ENCODE data around the gene NUBP1.
A peak's percentile ranks its signal among the peaks of the same experiment; 100 is the strongest.
"Not testable (repeated sequence)": the region's sequence is repeated elsewhere in the genome, so short reads cannot be mapped to it uniquely, and the experiment has no call there.

NUBP1 gene

DNA sequence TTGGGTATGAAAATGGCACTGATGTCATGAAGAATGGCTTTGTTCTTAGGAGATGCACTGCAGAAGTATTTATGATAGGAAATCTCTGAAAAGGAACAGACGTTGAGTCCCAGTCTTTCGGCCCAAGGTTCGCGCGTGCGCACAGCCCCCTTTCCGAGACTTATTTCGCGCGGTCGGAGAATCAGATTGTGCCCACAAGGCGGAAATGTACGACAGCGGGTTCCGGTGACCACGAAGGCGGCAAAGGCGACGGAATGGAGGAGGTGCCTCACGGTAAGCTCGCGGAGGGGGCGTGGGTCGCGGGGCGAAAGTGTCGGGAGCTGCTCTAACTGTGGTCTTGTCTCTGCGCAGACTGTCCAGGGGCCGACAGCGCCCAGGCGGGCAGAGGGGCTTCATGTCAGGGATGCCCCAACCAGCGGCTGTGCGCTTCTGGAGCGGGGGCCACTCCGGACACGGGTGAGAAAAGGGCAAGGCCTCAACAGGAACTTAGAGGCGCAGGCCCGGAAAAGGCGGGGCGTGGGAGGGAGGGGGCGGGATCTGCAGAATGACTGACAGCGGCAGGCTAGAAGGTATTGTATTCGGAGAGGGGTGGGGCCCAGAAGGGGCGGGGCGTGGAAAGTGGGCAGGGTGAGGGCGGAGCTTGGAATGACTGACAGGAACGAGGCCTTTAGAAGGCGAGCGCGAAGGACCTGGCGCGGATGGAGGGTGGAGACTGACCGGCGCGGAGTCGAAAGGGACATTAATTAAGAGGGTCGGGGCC is at the start of gene NUBP1:
TSS of gene NUBP1 (plus strand) at position 233 of the 760 bp plus-strand sequence. CDS start at position 255, 22 bp downstream.
- peak; percentile 92 for DNase-seq (ENCODE audit: low read depth)

DNA sequence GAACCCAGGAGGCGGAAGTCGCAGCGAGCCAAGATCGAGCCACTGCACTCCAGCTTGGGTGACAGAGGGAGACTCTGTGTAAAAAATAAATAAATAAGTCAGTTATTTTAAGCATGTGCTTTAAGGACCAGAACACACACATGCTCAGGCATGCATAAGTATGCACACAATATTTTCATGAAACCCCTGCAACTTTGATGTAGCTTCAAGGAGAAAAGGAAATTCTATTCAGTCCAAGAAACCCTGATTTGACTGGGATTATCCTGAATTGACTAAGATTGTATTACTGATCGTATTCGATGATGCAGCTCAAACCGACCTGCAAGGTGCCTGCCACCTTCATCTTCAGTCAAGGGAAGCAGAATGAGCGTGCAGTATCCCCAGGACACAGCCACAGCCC is 49.8 kb upstream of the NUBP1 start:
- DNase-seq (ENCODE audit: low read depth), result no peak

DNA sequence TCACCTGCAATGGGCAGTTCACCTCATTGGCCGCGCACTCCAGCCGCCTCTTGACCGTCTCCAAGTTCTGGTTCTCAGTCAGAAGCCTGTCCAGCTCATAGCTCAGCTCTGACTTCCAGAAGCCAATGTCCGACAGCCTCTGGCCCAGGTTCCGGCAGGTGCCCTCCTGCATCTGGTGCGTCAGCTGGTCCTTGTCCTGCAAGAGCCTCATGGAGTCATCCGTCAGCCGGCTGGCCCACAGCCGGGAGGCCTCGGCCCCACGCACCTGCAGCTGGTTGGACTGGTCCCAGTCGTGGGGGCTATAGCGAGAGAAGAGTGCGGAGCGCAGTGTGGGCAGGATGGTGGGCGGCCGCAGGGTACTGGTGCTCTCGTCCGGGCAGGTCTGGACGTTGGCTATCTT is 49.3 kb upstream of the NUBP1 start:
- DNase-seq (ENCODE audit: low read depth), result no peak

DNA sequence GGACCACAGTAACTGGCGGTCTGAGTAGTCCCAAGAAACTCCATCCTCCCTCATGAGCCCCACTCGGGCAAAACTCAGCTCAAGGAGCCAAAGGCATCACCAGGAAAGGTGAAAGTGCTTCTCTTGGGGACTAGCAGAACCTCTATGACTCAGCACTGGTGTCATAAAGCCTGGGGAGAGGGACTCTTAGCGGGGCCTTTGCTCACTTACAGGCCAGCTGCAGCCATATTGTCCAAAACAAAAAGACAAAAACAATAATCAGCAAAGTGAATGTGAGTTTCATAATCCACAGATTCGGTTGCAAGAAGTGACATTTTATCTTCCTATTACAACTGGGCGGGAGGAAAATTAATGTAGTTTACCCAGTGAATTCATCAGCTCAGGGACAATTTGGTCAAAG is 48.8 kb upstream of the NUBP1 start, which contains the start of gene TEKT5:
TSS of gene TEKT5 (minus strand) at position 101 of the 400 bp plus-strand sequence. CDS start at position 44, 57 bp downstream.
- no peak for DNase-seq (ENCODE audit: low read depth)

DNA sequence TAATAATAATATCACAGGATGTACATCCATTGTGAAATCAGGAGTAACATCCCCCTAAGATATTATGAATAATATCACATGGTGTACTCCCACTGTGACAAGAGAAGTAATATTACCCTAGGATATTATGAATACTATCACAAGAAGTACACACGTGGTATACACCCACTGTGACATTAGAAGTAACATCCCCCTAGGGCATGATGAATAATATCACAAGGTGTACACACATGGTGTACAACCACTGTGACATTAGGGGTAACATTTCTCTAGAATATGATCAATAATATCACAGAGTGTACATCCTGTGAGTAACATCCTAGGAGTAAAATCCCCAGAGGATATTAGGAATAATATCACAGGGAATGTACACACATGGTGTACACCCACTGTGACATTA is 43.9 kb upstream of the NUBP1 start:
- no peak for DNase-seq (ENCODE audit: low read depth)

DNA sequence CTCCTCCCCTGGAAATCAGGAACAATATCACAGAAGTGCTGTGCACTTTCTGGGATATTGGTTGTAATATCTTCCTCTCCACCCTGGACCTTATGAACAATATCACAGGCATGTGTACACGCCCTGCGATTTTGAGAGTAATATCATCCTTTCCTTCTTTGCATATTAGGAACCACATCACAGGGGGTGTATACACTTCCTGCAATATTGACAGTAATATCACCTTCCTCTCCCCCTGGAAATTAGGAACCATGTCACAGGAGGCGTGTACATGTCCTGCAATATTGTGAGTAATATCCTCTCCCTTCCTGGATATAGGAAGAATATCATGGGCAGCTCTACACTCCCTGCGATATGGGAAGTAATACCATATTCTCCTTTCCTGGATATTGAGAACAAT is 34.7 kb upstream of the NUBP1 start:
- no peak for DNase-seq (ENCODE audit: low read depth)

DNA sequence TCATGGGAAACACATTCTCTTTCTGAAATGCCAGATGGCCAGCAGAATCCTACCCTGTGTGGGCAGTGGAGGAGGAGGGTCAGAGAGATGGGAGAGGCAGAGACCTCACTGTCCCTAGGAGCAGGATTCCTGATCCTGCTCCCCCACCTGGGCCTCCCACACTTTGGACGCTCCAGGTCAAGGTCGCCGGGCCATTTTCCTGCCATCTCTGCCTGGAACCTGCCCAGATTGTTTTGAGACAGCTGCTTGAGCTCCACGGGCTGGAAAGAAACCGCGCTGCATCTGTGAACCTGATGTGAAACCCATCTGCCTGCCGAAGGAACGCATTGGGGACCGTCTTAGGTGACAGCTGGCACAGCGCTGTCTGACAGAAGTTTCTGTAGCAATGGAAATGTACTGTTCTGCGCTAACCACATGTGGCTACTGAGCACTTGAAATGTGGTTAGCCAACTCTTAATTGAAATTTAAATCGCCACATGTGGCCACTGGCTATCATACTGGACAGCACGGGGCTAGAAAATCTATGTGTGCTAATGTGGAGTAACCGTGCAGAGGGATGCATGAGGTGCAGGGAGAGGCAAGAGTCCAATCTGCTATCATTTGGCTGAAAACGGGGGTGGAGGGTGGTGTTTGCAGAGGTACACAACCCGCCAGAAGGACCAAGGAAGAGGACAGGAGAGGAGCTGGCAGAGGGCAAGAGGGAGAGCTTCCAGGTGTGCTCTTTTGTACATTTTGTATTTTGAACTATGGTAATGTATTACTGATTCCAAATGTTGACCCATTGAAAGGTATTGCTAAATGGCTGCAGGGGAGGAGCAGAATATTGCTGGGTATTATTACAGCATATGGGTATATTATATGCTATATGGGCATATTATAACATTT is 15.4 kb upstream of the NUBP1 start:
- no peak for DNase-seq (ENCODE audit: low read depth)

DNA sequence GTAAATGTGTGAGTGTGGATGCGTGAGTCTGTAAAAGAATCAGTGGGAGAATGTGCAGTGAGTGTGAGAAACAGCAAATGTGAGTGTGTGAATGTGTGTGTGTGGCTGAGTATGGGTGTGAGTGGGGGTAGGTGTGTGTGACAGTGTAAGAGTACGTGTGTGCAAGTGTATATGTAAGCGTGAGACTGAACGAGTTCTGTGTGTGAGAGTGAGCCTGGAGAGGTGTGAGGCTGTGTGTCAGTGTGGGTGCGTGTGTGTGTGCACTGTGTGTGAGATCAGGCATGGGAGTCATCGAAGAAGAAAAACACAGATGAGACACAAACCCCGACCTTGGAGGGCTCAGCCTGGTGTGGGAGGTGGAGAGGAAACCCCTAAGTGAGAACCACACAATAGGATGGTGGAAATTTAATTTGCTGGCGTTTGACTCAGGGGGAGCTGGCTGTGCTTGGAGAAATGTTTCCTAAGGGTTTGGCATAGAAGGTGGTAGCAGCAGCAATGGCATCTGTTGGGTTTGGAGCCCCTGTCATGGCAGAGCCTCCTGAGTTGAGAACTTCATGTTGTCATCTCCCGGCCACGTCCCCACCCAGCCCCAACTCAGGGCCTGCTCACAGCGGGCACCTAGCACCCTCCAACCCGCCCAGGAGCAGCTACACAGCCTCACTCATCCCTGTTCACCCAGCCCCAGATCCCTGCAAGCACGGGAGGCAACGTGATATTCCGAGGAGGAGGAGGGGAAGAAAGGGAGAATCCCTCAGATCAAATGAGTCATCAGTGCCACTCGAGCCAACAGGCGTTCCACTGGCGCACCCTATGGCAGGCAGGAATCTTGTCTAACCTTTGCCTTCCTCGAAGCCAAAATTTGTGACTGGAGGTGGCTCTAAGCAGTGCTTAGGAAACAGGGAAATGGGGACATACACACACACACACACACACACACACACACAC is 14.3 kb upstream of the NUBP1 start:
- DNase-seq (ENCODE audit: low read depth), result peak; percentile 45

DNA sequence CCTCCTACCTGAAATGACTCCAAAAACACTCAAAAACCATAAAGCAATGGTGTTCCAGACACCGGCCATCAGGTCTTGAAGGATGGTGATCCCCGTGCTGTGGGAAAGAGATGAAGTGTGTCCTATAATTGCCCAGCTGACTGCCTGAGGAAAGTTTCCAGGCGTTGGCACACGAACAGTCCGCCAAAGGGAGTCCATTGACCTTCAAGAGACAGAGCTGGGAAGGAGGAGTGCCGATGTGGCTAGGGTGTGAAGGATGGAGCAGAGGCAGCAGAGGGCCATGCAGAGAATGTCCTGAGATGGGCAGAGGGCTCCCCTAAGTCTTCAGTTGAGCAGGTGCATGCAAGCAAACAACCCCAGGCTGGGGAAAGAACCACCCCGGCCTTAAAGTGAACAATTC is 11.9 kb upstream of the NUBP1 start:
- DNase-seq (ENCODE audit: low read depth), result no peak

DNA sequence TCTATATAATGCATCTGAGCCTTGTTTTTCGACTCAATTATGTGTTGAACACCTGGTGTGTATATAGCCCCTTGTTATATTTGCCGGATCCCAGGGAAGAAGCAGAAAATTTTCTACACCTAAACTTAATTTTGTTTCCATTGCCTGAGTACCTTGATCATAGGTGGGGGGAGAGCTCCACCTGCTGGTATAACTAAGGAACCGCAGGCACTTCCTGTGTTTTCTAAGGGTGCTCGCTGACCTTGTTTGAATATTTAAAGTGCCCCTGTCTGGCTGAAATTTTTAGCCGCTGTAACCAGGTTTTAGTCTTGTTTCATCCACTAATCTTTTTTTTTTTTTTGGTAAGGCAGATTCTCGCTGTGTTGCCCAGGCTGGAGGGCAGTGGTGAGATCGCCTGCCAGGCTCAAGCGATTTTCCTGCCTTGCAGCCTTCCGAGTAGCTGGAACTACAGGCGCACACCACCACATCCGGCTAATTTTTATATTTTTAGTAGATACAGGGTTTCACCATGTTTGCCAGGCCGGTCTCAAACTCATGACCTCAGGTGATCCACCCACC is 6.5 kb upstream of the NUBP1 start:
- DNase-seq (ENCODE audit: low read depth), result no peak

DNA sequence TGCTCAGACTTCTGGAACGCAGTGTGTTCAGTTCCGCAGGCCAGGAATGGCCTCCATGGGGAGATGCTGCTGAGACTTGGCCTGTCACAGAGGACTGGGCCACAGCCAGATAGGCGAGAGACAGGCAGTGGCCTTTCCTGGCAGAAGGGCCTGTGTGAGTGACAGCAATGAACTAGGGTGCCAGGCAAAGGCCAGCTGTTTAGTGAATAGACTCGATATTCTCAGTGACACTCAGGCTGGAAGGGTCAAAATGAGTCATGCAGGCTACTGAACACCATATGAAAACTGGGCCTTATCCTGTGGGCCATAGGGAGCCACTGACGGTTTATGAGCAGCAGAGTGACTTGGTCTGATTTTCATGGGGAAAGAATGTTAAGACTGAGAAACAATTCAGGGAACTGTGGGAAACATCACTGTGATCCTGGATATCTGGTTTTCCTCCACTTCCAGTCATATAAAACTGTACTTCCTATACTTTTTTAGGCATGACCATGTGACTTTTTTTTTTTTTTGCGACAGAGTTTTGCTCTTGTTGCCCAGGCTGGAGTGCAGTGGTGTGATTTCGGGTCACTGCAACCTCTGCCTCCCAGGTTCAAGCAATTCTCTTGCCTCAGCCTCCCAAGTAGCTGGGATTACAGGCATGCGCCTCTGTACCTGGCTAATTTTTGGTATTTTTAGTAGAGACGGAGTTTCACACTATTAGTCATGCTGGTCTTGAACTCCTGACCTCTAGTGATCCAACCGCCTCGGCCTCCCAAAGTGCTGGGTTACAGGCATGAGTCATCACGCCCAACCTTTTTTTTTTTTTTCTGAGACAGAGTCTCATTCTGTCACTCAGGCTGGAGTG is 5.2 kb upstream of the NUBP1 start:
- DNase-seq (ENCODE audit: low read depth), result no peak

DNA sequence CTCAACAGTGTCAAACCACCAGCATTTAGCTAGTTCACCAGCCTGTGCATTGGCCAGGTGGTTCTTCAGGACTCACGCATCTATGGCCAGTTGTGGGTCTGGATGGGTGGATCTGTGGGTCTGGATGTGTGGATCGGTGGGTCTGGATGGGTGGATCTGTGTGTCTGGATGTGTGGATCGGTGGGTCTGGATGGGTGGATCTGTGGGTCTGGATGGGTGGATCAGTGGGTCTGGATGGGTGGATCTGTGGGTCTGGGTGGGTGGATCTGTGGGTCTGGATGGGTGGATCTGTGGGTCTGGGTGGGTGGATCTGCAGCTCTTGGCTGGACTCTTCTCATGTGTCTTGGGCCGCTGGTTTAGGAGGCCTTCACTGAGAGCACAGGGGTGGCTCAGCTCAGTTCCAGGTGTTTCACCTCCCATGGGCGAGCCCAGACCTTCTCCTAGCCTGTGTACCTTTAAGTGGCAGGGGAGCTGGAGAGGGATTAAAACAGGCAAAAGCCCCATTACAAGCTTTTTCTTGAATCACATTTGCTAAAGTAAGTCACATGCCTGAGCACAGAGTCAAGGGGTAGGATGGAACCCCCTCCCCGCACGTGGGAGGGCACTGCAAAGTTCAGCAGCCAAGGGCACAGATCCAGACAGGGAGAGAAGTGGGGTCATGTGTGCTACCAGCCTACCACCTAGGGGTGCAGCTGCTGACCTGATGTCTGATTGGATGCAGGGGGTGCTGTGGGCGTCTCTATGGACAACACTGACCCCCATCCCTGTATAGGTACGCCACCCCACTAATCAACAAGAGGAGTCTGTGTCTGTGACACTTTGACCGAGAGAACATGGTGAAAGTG is 3.4 kb upstream of the NUBP1 start:
- no peak for DNase-seq (ENCODE audit: low read depth)

DNA sequence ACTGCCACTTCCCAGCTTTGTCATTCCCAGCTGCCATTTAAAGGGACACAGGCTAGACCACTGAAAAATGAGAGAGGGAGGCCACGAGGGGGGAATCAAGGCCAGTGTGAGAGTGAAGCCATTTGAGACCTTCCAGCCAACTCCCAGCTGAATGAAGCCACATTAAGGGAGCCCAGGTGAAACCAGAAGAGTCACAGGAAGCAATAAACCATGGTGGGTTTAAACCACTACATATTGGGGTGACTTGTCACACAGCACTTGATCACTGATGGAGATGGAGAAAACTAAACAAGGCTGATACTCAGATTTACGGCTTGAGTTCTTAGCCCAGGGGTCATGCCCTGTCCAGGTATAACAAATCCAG is 2.8 kb upstream of the NUBP1 start:
- DNase-seq (ENCODE audit: low read depth), result no peak

DNA sequence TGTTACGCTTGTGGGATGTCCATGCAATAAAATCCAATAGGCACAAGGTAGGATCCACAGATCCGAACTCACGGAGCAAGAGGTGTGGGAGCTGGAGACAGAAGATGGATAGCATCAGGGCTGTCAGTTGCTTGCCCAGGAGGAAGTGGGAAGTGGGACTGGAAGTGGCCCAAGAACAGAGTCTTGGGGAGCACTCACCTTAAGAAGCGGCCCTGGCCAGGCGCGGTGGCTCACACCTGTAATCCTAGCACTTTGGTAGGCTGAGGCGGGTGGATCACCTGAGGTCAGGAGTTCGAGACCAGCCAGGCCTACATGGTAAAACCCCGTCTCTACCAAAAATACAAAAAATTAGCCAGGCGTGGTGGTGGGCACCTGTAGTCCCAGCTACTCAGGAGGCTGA is 2.4 kb upstream of the NUBP1 start:
- not testable (repeated sequence) for DNase-seq (ENCODE audit: low read depth)

DNA sequence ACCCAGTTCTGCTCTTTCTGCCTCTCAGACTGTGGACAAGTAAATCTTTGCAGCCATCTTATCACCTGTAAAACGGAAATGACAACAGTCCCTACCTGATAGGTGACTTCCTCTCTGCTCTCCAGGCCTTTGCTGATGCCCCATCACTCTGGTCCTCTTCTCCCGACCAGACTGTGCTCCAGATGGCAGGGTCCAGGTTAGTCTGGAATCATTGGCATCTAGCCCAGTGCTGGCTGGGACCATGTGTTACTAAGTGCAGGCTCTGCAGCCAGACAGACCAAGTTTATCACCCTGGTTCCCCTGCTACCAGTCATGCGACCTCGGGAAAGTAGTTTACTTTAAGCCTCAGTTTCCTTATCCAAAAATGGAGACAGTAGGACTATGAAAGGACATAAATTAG is 1.8 kb upstream of the NUBP1 start:
- no peak for DNase-seq (ENCODE audit: low read depth)

DNA sequence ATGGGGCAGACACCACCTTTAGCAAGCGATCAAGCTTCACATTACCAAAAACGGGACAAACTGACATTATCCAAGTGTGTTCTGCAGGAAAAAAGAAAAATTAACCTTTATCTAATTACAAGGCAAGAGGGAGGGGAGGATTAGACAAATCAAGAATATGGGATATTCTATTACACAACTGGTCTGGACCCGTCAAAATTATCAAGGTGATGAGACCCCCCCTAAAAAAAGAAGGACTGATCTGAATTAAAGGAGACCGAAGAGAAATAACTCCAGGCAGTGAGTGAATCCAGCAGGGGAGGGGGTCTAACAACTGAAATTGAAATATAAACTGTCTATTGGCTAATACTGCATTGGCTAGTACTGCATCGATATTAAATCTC is 424 bp upstream of the NUBP1 start:
- DNase-seq (ENCODE audit: low read depth), result no peak

DNA sequence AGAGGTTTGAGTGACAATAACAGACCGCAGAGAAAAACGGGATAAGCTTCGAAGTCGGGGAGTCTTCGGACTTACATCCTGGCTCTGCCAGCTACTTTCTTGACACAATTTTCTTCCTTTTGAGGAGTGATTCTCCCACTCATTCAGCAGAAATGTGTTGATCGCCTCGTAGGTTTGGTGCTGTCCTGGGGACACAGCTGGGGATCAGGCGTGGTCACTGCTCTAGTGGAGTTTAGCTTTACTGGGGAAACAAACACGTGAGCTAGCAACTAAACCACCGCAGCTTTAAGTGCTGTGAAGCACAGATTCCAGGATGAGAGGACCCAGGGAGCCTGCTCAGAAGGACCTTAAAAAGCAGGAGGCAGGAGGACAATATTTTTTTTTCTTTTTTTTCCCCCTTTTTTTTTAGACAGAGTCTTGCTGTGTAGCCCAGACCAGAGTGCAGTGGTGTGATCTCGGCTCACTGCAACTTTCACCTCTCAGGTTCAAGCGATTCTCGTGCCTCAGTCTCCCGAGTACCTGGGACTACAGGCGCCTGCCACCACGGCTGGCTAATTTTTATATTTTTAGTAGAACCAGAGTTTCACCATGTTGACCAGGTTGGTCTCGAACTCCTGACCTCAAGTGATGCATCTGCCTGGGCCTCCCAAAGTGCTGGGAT is 858 bp downstream of the NUBP1 start:
- no peak for DNase-seq (ENCODE audit: low read depth)

DNA sequence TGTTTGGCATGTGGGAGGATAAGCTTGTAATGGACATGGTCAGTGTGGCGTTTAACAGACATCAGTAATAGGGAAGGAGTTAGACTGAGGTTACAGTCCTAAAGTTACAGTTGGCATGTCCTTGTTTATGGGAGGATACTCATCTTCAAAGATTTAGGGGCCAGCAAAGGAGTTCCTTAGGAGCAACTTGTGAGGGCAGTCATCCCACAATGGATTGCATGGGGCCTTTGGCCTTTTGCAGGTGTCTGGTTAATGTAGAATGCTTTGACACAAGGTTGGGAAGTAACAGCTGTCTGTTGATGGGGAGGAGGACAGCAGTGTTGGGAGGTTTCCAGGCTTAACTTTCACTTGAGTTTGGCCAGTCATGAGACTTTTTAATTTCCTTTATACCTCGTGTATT is 2.2 kb downstream of the NUBP1 start:
- no peak for DNase-seq (ENCODE audit: low read depth)

DNA sequence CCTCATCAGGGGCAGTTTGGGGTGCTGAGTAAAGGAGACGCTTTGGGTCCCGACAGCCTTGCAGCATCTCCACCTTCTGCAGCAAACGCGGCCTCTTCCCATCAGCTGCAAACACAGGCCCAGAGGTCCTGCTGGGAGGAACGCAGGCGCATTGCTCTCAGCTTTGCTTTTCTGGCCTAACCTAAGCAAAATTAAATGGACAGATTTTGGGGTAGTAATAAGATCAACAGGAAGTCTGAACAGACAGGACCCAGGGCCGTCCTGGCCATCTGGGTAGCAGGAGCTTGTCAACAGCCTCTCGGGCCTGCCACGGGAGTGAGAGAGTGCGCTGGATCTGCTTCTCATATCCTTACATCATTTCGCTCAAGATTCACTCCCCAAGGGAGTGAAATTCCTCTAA is 7.2 kb downstream of the NUBP1 start:
- DNase-seq (ENCODE audit: low read depth), result no peak
